HEK293T (cell line): ENCODE data around the gene CCDC141.

Experiments used
- BHLHE40 ChIP-seq: fragments of 450-650 bp; IDR thresholded peaks from 2 replicates; pipeline ENCODE4 v1.6.1; 2016; ENCODE audit warnings: mild to moderate bottlenecking, moderate library complexity, borderline replicate concordance
- ELF4 ChIP-seq: fragments of 450-650 bp; IDR thresholded peaks from 2 replicates; pipeline ENCODE4 v1.6.1; 2017; ENCODE audit warnings: antibody characterized with exemption
- FOXK2 ChIP-seq: fragments of 450-650 bp; IDR thresholded peaks from 2 replicates; pipeline ENCODE4 v1.6.1; 2016; ENCODE audit warnings: mild to moderate bottlenecking
- L3MBTL2 ChIP-seq: fragments of 450-650 bp; conservative IDR thresholded peaks from 2 replicates; pipeline ENCODE4 v1.6.1; 2016; ENCODE audit warnings: mild to moderate bottlenecking
- LEF1 ChIP-seq: fragments of 450-650 bp; IDR thresholded peaks from 2 replicates; pipeline ENCODE4 v1.6.1; 2017; ENCODE audit warnings: mild to moderate bottlenecking, borderline replicate concordance
- SP1 ChIP-seq: fragments of 450-650 bp; IDR thresholded peaks from 2 replicates; pipeline ENCODE4 v1.6.1; 2017
- SUZ12 ChIP-seq: fragments of 450-650 bp; IDR thresholded peaks from 2 replicates; pipeline ENCODE4 v1.6.1; 2016; ENCODE audit warnings: mild to moderate bottlenecking
- ZNF384 ChIP-seq: fragments of 450-650 bp; IDR thresholded peaks from 2 replicates; pipeline ENCODE4 v1.6.1; 2016

GRCh38 chr2:178920916-178921513 is 128.9 kb downstream of the CCDC141 start:
- no peak for TF ChIP-seq FOXK2
- no peak for TF ChIP-seq L3MBTL2
- TF ChIP-seq ELF4, result no peak
- TF ChIP-seq ZNF384, result no peak
- no peak for TF ChIP-seq SP1
- TF ChIP-seq SUZ12, result no peak
- TF ChIP-seq BHLHE40, result no peak
- TF ChIP-seq LEF1, result no peak
